Measurements from ENCODE around the gene USP14. TPM values are rescaled to one million over a fixed set of nuclear protein-coding genes. Genes with fewer than 3 reads are reported as not detected.

Gene USP14
- total RNA-seq, 1 experiment from 2014 or later, result 56.1 TPM

- no peak for DNase-seq (ENCODE audit: low read depth, low spot score)
- ChIA-PET RAD21 (ENCODE audit: low non-redundant PET in 1 of 2, low total read pairs in 2 of 2, uncharacterized antibody in 2 of 2, unreplicated experiment in 2 of 2) (no interaction called here), CTCF (no interaction called here), POLR2A (no interaction called here)
- Histone ChIP-seq H3K9me2 (ENCODE audit: insufficient read depth) (no peaks in the 10 kb centered on the region), H3K4me1 (ENCODE audit: control insufficient read depth in 1 of 2, insufficient read depth in 2 of 2, low read length in 2 of 2) (no peaks in the 10 kb centered on the region), H2AFZ (ENCODE audit: low read depth, low read length, poor library complexity, severe bottlenecking) (no peak overlapping the region), H3K36me3 (ENCODE audit: control insufficient read depth in 1 of 2, insufficient read depth in 2 of 2, low read length in 2 of 2) (peaks cover 9 to 10% of the 10 kb centered on the region in 2 experiments; a peak in 2 of 4 replicates), H4K20me1 (ENCODE audit: insufficient read depth) (no peaks in the 10 kb centered on the region), H3K4me3 (replicated peaks in 1 of 2; ENCODE audit: low read depth in 1 of 2, low read length in 2 of 2) (no peak overlapping the region), H3K79me2 (ENCODE audit: insufficient read depth, low read length) (no peaks in the 10 kb centered on the region), H3K27ac (ENCODE audit: low read depth, low read length) (no peak overlapping the region), H3K27me3 (ENCODE audit: insufficient read depth, low read length) (no peaks in the 10 kb centered on the region), H3K9me3 (ENCODE audit: control insufficient read depth in 1 of 2, insufficient read depth in 1 of 2, low read depth in 1 of 2, low read length in 2 of 2) (no peaks in the 10 kb centered on the region), H3K4me2 (ENCODE audit: low read length) (no peak overlapping the region), H3K9ac (ENCODE audit: low read length) (no peak overlapping the region)
- TF ChIP-seq EZH2phosphoT487 (IDR thresholded peaks at IDR 0.05; ENCODE audit: borderline replicate concordance) (no peak), EZH2 (IDR thresholded peaks at IDR 0.05) (no peak), POLR2AphosphoS5 (IDR thresholded peaks at IDR 0.05; ENCODE audit: low read depth, low read length) (no peak), SP1 (IDR thresholded peaks at IDR 0.05; ENCODE audit: low read depth) (no peak), SIN3A (IDR thresholded peaks at IDR 0.05; ENCODE audit: low read depth) (no peak), CBX3 (IDR thresholded peaks at IDR 0.05; ENCODE audit: low read depth) (no peak), JUND (IDR thresholded peaks at IDR 0.05) (no peak), ZNF274 (IDR thresholded peaks at IDR 0.05; ENCODE audit: low read depth, low read length) (no peak), ZBTB33 (IDR thresholded peaks at IDR 0.05; ENCODE audit: extremely low read depth, insufficient replicate concordance, low read length) (no peak), CEBPB (IDR thresholded peaks at IDR 0.05; ENCODE audit: low read depth) (no peak)
- intact Hi-C loops (cut with micrococcal nuclease), result no loop called here
- no peak for ATAC-seq
- no TSS peak for BruUV-seq (replicated peaks)
Measured at GRCh38 chr18:248053-248452, 89.7 kb downstream of the USP14 start.

GRCh38 chr18:250685-251084 lies 92.3 kb downstream of the USP14 start:
- no peak overlapping the region for H2AFZ ChIP-seq (ENCODE audit: low read depth, low read length, poor library complexity, severe bottlenecking)
- ChIA-PET CTCF (no interaction called here), RAD21 (ENCODE audit: low non-redundant PET in 1 of 2, low total read pairs in 2 of 2, uncharacterized antibody in 2 of 2, unreplicated experiment in 2 of 2) (no interaction called here), POLR2A (no interaction called here)
- H3K36me3 ChIP-seq (ENCODE audit: control insufficient read depth in 1 of 2, insufficient read depth in 2 of 2, low read length in 2 of 2), result peaks cover 9 to 10% of the 10 kb centered on the region in 2 experiments; a peak in 2 of 4 replicates
- intact Hi-C loops (cut with micrococcal nuclease), result no loop called here
- no peak overlapping the region for H3K27ac ChIP-seq (ENCODE audit: low read depth, low read length)
- no peaks in the 10 kb centered on the region for H3K9me2 ChIP-seq (ENCODE audit: insufficient read depth)
- BruUV-seq (replicated peaks), result no TSS peak
- TF ChIP-seq MAX (IDR thresholded peaks at IDR 0.05) (no peak), POLR2AphosphoS5 (IDR thresholded peaks at IDR 0.05; ENCODE audit: low read depth, low read length) (no peak)
- H3K4me1 ChIP-seq (ENCODE audit: control insufficient read depth in 1 of 2, insufficient read depth in 2 of 2, low read length in 2 of 2), result no peaks in the 10 kb centered on the region
- H3K27me3 ChIP-seq (ENCODE audit: insufficient read depth, low read length), result no peaks in the 10 kb centered on the region
- H3K4me3 ChIP-seq (replicated peaks in 1 of 2; ENCODE audit: low read depth in 1 of 2, low read length in 2 of 2), result no peak overlapping the region
- DNase-seq (ENCODE audit: low read depth, low spot score) (no peak), ATAC-seq (no peak)
- H3K9ac ChIP-seq (ENCODE audit: low read length), result no peak overlapping the region
- no peaks in the 10 kb centered on the region for H4K20me1 ChIP-seq (ENCODE audit: insufficient read depth)
- H3K4me2 ChIP-seq (ENCODE audit: low read length), result no peak overlapping the region
- no peaks in the 10 kb centered on the region for H3K9me3 ChIP-seq (ENCODE audit: control insufficient read depth in 1 of 2, insufficient read depth in 1 of 2, low read depth in 1 of 2, low read length in 2 of 2)
- no peaks in the 10 kb centered on the region for H3K79me2 ChIP-seq (ENCODE audit: insufficient read depth, low read length)
